HT-29 (cell line): Measurements from ENCODE around the gene PCGF1. TPM values are rescaled to one million over a fixed set of nuclear protein-coding genes. Genes with fewer than 3 reads are reported as not detected.
A peak's percentile ranks its signal among the peaks of the same experiment; 100 is the strongest.

Source experiments
- DNase-seq: peaks from one replicate; pipeline ENCODE4 v3.0.0-alpha.2; 2015; ENCODE audit warnings: low spot score
- total RNA-seq: library from RNA; depleted of rRNA; stranded (reverse); fragments of >200 nt; shearing (Covaris generic); gene quantifications from 2 replicates; pipeline ENCODE4 v1.2.3, GENCODE V29; 2014

Gene PCGF1
- total RNA-seq, 1 experiment from 2014 or later: 20.1 TPM

- no peak for DNase-seq
These were observed 29.6 kb upstream of the PCGF1 start for GRCh38 chr2:74537140-74537539.

GRCh38 chr2:74536166-74536950, 28.9 kb upstream of the PCGF1 start:
- DNase-seq: no peak

- no peak for DNase-seq
These were observed 28.0 kb upstream of the PCGF1 start for GRCh38 chr2:74535440-74535965.

- DNase-seq: no peak
These were observed 26.9 kb upstream of the PCGF1 start for GRCh38 chr2:74534411-74534810.

- DNase-seq: no peak
These were observed 26.0 kb upstream of the PCGF1 start for GRCh38 chr2:74533464-74533863.

GRCh38 chr2:74532222-74532621, 24.7 kb upstream of the PCGF1 start:
- DNase-seq: peak; percentile 62

GRCh38 chr2:74531666-74532065, 24.2 kb upstream of the PCGF1 start:
- no peak for DNase-seq

GRCh38 chr2:74530239-74531187, 23.0 kb upstream of the PCGF1 start:
- DNase-seq: peak; percentile 36

GRCh38 chr2:74529357-74530238, 22.1 kb upstream of the PCGF1 start, which contains the start of the genes AUP1 and HTRA2:
Gene AUP1, minus strand, starts transcription at chr2:74529706. Its CDS starts 77 bp downstream, at chr2:74529629.
Gene HTRA2, plus strand, starts transcription at chr2:74529933. Its CDS starts 74 bp downstream, at chr2:74530007.
- peak; percentile 99 for DNase-seq

GRCh38 chr2:74528600-74529356, 21.3 kb upstream of the PCGF1 start:
- no peak for DNase-seq

GRCh38 chr2:74527741-74528140, 20.2 kb upstream of the PCGF1 start:
- DNase-seq: no peak

- DNase-seq: no peak
These were observed 19.2 kb upstream of the PCGF1 start for GRCh38 chr2:74526649-74527230.

- DNase-seq: peak; percentile 61
These were observed 18.5 kb upstream of the PCGF1 start, which contains the start of gene DQX1 for GRCh38 chr2:74525717-74526648. Gene DQX1, minus strand, starts transcription at chr2:74526231. Its CDS starts 502 bp downstream, at chr2:74525729.

GRCh38 chr2:74524955-74525716, 17.6 kb upstream of the PCGF1 start:
- no peak for DNase-seq

- no peak for DNase-seq
These were observed 16.5 kb upstream of the PCGF1 start for GRCh38 chr2:74524005-74524404.

GRCh38 chr2:74522516-74522915, 15.0 kb upstream of the PCGF1 start:
- no peak for DNase-seq

- DNase-seq: no peak
These were observed 9.2 kb upstream of the PCGF1 start for GRCh38 chr2:74516650-74517049.
